Activated CD8-positive, alpha-beta memory T cell treated with anti-CD3 and anti-CD28 coated beads for 4 hours (primary cell): ENCODE results near the gene SPOCK1.

Experiments used
- DNase-seq, 2 donors: peaks; one replicate each; pipeline ENCODE4 v3.0.0-alpha.2; 2020; ENCODE audit warnings: low read depth in 2 of 2

The SPOCK1 gene

GRCh38 chr5:137073189-137073588, 425.9 kb downstream of the SPOCK1 start:
- DNase-seq: no peak

GRCh38 chr5:137072361-137073115, 426.6 kb downstream of the SPOCK1 start:
- no peak for DNase-seq

- DNase-seq: no peak
Observed at GRCh38 chr5:137071931-137072330, 427.2 kb downstream of the SPOCK1 start.

GRCh38 chr5:137071526-137071925, 427.6 kb downstream of the SPOCK1 start:
- no peak for DNase-seq

- DNase-seq: no peak
Observed at GRCh38 chr5:137070521-137070920, 428.6 kb downstream of the SPOCK1 start.

- DNase-seq: no peak
Observed at GRCh38 chr5:137069358-137069757, 429.8 kb downstream of the SPOCK1 start.

- no peak for DNase-seq
Observed at GRCh38 chr5:137061382-137061781, 437.7 kb downstream of the SPOCK1 start.

- DNase-seq: no peak
Observed at GRCh38 chr5:137058089-137058488, 441.0 kb downstream of the SPOCK1 start.

GRCh38 chr5:137056676-137057075, 442.4 kb downstream of the SPOCK1 start:
- DNase-seq: no peak

- DNase-seq: no peak
Observed at GRCh38 chr5:137055271-137055872, 443.8 kb downstream of the SPOCK1 start.

- DNase-seq: no peak
Observed at GRCh38 chr5:137054792-137055191, 444.3 kb downstream of the SPOCK1 start.

- no peak for DNase-seq
Observed at GRCh38 chr5:137054335-137054734, 444.8 kb downstream of the SPOCK1 start.

GRCh38 chr5:137051161-137051560, 448.0 kb downstream of the SPOCK1 start:
- no peak for DNase-seq

- no peak for DNase-seq
Observed at GRCh38 chr5:137040641-137041340, 458.3 kb downstream of the SPOCK1 start.

- DNase-seq: no peak
Observed at GRCh38 chr5:137040024-137040423, 459.1 kb downstream of the SPOCK1 start.

GRCh38 chr5:137037848-137038247, 461.3 kb downstream of the SPOCK1 start:
- no peak for DNase-seq

- no peak for DNase-seq
Observed at GRCh38 chr5:137036640-137037039, 462.5 kb downstream of the SPOCK1 start.

GRCh38 chr5:137035480-137035878, 463.6 kb downstream of the SPOCK1 start:
- DNase-seq: no peak

GRCh38 chr5:137034764-137035479, 464.2 kb downstream of the SPOCK1 start:
- DNase-seq: no peak

GRCh38 chr5:137034213-137034612, 464.9 kb downstream of the SPOCK1 start:
- no peak for DNase-seq

GRCh38 chr5:137032929-137033328, 466.2 kb downstream of the SPOCK1 start:
- DNase-seq: no peak

- DNase-seq: no peak
Observed at GRCh38 chr5:137027758-137028157, 471.4 kb downstream of the SPOCK1 start.
